Stimulated activated CD4-positive, alpha-beta T cell treated with anti-CD3 and anti-CD28 coated beads, Interleukin-2, amount 100 ng/mL, for 48 hours (primary cell): Measurements from ENCODE around the gene ARL6IP4.

Experiments
- DNase-seq, 2 donors: peaks; one replicate each; pipeline ENCODE4 v3.0.0-alpha.2; 2020

ARL6IP4 gene

GRCh38 chr12:122979001-122979907 is 1.2 kb upstream of the ARL6IP4 start:
- DNase-seq = no peak

GRCh38 chr12:122979908-122980182 is 636 bp upstream of the ARL6IP4 start:
- DNase-seq = no peak

DNA sequence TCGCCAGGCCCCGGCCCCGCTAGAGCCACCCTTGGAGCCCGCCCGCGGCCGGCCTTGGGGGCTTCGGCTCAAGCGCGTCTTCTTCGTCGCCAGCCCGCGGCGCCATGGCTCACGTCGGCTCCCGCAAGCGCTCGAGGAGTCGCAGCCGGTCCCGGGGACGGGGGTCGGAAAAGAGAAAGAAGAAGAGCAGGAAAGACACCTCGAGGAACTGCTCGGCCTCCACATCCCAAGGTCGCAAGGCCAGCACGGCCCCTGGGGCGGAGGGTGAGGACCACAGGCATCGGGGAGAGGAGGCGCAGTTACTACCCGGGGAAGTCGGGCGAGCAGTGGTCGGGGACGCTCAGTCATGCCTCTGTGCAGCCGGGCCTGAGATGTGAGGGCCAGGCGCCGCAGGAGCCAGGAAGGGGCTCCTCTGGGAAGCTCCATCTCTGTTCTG is 573 bp downstream of the ARL6IP4 start:
- DNase-seq = peak in 1 of 2 donors; percentile 14

DNA sequence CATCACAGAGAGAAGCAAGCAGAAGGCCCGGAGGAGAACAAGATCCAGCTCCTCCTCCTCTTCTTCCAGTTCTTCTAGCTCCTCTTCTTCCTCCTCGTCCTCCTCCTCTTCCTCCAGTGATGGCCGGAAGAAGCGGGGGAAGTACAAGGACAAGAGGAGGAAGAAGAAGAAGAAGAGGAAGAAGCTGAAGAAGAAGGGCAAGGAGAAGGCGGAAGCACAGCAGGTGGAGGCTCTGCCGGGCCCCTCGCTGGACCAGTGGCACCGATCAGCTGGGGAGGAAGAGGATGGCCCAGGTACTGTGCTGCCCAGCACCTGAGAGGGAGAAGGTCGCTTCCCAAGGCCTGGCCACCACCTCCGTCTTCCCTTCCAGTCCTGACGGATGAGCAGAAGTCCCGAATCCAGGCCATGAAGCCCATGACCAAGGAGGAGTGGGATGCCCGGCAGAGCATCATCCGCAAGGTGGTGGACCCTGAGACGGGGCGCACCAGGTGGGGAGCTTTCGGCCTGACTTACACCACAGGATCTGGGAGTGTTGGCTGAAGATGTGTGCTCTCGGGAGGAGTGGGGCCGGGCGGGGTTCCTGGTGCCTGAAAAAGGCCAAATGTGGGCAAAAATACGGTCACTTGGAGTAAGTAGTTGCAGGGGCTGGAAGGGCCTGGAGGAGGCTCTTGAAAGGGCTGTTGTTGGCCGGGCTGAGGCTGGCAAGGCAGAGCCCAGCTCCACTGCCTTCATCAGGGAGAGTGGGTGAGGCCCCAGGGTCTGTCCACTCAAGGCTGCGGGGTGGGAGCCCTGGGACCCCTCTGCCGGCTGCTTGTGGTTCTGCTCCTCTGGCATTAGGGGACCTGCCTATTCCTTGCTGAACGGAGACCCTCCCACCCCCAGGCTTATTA is 1.4 kb downstream of the ARL6IP4 start:
- no peak for DNase-seq

DNA sequence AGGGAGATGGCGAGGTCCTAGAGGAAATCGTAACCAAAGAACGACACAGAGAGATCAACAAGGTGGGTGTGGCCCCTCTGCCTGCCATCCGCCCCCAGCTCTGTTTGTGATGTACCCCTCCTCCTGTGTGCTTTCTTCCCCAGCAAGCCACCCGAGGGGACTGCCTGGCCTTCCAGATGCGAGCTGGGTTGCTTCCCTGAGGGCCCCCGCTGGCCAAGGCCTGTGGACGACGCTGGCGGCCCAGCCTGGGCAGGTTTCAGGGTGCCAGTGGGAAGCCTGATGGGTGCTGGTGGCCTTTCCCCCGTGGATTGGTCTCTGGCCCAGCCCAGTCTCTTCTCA is 2.0 kb downstream of the ARL6IP4 start:
- no peak for DNase-seq

DNA sequence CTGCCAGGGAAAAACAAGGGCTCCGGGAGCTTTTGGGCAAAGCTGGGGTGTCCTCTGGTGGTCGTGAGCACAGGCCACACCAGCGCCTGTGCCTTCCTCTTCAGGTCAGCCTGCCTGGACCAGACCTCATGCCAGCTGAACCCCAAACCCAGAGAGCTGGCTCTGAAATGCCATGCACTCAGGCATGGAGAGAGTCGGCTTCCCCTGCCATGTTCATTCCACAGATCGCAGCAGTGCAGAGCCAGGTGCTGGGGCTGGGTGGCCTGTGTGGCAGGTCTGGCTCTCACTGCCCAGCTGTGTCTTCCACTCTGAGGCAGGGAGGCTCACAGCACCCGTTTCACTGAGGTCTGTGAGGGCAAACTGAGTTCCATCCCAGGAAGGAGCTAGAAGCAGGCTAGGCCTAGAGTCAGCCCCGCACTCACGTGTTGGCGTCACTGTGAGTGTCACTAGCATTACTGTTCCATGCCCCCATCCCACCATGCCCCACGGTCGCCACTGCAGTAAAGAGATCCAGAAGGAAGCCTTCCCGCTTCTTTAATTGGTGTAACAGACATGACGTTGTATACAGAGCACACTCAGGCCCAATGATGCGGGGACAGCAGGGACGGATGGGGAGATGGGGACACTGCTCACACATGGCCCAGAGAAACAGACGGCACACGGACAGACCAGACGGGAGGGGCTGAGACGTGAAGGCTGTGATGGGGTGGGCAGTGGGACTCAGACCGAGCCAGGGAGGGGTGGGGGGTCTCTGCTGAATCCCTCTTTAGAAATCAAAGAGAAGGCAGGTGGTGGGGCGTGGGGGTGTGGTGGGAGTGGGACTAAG is 2.7 kb downstream of the ARL6IP4 start:
- no peak for DNase-seq

DNA sequence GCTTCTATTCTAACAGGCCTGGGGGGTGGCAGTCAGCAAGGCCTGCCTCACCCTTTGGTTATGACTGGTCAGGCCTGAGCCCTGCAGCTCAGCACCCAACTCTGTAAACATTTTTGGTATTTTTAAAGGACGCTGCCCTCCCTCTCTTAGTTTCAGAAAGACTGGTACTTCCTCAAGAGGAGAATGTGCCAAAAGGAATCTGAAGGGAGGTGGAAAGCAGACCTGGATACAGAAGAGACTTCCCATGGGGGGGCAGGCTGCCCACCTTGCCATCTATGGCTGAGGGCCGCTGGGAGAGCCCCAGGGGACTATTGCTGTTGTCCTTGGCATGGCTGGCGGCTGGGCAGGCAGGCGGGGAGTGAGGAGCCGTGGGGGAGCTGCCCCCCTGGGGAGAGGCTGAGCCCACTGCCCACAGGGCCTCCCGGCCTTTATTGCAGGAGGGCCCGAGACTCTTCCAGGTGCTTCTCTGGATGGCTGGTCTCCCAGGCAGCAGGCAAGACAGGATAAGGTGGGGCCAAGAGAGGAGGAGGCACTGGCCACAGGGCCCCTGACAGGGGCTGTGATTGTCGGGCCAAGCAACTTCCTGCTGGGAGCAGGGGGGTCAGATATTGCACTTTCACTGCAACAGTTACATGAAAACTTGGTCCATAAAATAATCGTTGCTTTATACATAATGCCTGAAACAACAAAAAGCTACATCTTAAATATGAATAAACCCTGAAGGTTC is 3.5 kb downstream of the ARL6IP4 start:
- DNase-seq = no peak

DNA sequence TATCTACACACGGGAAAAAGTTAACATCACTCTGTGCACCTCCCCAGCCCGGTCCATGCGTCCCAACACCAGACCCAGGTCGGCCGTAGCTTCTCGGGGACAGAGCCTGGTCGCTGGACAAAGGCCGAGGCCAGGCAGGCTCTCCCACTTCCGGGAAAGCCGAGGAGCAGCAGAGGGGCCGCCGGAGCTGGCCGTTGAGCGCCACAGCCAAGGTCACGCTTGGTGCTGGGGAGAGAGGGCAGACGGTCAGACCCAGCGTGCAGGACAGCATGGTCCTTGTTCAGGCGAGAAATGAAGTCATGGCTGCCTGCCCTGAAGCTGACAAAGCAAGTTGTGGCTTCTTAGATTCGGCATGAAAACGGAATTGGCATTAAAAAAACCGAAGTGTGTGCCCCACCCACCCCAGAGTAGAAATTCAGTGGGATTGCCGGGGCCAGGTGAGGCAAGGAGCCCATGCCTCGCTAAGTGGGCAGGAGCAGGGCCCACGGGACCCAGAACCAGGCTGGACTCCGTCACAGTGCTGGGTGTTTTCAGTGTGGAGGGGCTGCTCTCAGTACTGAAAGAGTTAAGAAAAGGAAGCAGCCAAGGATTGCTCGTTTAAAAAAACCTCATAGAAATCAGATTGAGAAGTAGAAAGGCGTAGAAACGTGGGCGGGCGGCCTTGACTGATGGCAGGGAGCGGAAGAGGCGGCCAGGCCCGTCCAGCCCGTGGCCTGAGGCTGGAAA is 4.3 kb downstream of the ARL6IP4 start:
- no peak for DNase-seq

DNA sequence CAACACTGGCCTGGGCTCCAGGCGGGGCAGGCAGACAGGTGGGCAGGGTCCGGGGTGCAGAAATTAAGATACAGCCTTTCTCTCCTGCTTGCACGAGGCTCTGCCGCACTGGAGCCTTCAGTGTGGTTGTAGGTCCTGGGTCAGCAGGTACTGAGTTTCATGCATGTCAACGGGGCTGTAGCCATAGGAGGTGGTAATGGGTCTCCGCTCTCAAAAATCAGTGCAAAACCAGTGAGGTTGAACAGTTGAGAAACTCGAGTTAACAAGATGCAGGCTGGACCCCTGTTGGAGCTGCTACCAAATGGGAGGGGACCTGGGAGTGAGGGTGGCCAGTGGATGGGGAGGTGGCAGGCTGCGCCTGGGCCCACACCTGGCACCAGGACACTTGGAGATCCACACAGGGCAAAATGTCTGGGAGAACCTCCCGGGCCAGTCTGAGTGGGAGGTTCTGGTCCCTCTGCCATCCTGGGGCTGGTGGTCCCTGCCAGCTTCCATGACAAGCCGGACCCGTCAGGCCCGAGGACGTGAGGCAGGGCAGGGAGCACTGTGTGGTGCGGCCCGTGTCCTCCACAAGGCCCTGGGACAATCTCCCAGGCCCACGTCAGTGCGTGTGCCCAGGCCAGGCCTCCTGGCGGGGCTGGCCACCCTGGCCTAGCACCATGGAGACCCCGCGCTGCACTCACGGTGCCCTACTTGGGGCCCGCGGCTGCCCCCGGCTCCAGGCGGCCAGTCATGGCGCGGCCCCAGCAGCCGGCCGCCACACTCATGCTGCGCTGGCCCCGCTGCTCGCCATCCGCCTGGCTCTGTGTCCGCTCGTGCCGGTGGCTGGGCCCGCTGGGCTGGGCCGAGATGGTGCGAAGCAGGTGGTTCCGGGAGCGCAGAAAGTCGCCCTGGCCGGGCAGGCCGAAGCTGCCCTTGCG is 5.1 kb downstream of the ARL6IP4 start:
- DNase-seq = no peak

- DNase-seq = no peak
Measured at GRCh38 chr12:122986258-122986871, 5.9 kb downstream of the ARL6IP4 start.

GRCh38 chr12:122987086-122987951 is 6.8 kb downstream of the ARL6IP4 start:
- no peak for DNase-seq

- no peak for DNase-seq
Measured at GRCh38 chr12:122988036-122988435, 7.6 kb downstream of the ARL6IP4 start.

GRCh38 chr12:122988612-122989212 is 8.2 kb downstream of the ARL6IP4 start:
- DNase-seq = no peak

DNA sequence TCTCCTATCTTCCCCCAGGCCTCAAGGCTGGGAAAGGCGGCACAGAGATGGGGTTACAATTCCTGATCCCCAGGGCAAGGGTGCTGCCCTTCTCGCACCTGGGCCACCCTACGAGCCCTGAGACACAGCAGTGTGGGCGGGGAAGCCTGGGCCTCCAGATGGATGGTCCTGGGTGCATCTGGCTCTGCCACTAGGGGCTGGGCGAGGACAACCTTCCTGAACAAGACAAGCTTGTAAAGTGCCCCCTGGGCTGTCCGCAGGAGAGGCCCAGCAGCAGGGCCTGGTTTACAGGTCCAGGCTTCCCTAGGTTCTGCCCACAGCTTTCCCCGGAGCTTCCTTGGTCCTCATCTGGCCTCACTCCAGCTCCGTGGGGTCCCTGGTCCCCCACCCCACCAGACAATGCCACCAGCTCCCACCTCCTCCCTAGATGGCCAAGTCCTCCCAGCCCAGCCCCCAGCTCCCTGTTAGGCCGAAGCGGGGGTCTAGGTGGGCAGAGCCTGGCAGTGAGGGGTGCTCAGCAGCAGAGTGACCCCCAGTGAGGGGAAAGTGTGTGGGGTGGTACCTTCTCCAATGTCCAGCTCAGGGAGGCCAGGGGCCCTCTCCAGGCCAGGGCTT is 8.9 kb downstream of the ARL6IP4 start:
- no peak for DNase-seq

GRCh38 chr12:122989874-122990419 is 9.5 kb downstream of the ARL6IP4 start:
- no peak for DNase-seq

DNA sequence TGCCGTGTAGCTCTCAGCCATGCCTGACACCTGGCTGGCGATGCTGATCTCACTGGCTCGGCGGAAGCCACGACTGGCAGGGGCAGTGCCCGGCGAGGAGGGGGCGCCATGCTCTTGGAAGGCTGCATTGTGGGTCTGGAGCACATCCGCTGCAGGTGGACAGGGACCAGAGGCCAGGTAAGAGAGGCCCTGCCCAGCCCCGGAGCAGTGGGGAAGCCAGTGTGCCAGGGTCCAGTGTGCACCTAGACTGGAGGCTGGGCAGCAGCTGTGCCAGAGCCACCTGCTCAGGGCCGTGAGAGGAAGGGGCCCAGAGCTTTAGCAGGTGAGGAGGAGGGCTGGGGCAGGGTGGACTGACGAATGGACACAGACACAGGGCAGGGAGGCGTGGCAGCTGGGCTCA is 10.1 kb downstream of the ARL6IP4 start:
- DNase-seq = no peak

DNA sequence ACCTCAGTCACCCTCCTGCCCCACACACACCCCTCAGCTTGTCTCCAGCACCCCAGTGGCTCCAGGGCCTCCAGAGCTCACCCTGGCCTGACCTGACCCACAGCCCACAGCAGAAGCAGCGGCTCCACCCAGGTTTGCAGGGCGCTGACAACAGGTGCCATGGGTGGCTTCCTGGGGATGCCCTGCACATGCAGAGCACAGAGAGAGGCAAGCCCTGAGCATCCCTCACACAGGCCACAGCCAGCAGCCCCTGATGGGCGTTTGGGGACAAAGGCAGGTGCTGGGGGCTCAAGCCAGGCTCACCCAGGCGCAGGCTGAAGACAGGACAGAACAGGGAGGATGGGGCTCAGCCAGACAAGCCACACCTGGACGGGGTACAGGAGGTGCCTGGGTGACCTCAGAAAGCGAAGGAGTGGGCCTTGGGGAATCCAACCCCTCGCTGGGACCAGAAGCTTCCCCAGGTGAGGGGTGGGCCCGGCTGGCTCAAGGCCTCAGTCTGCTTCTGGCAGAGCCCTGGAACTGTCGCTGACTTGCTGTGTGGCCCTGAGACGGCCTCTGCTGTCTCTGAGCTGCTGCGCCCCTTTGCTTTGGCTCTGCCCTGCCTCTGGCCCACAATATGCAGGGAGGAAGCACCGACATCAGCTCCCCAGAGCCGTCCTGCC is 10.6 kb downstream of the ARL6IP4 start:
- DNase-seq = no peak
